ENCODE measurements around the gene EEFSEC. TPM values are rescaled to one million over a fixed set of nuclear protein-coding genes. Genes with fewer than 3 reads are reported as not detected.

Gene EEFSEC
- total RNA-seq, 6 donors from 2014 or later: 14.9 to 38.8 (median 17.9) TPM

GRCh38 chr3:128416578-128417211 lies 263.4 kb downstream of the EEFSEC start:
- ATAC-seq (ENCODE audit: low FRiP score in 2 of 2) (no peak), DNase-seq (peak in 1 of 2 donors; percentile 55)
- Histone ChIP-seq H3K27ac (no peak overlapping the region), H3K9me3 (no peaks in the 10 kb centered on the region), H3K27me3 (no peaks in the 10 kb centered on the region), H3K4me3 (no peak overlapping the region), H3K36me3 (no peaks in the 10 kb centered on the region), H3K4me1 (peaks cover 0 to 7% (median 0%) of the 10 kb centered on the region in 4 donors)
- 84 to 88% methylated on average over 4 to 12 of the region's 12 CpGs for WGBS, 2 donors
- TF ChIP-seq POLR2AphosphoS5 (IDR thresholded peaks at IDR 0.05) (no peak), CTCF (IDR thresholded peaks at IDR 0.05) (no peak), POLR2A (IDR thresholded peaks at IDR 0.05) (no peak), EP300 (IDR thresholded peaks at IDR 0.05) (no peak)

GRCh38 chr3:128418900-128419299 lies 265.6 kb downstream of the EEFSEC start:
- ATAC-seq (ENCODE audit: low FRiP score in 2 of 2): no peak
- Histone ChIP-seq H3K36me3 (no peaks in the 10 kb centered on the region), H3K4me3 (no peak overlapping the region), H3K4me1 (peaks cover 0 to 7% (median 0%) of the 10 kb centered on the region in 4 donors), H3K27me3 (no peaks in the 10 kb centered on the region), H3K27ac (no peak overlapping the region), H3K9me3 (no peaks in the 10 kb centered on the region)
- no peak for TF ChIP-seq CTCF (IDR thresholded peaks at IDR 0.05)
- no peak for TF ChIP-seq POLR2A (IDR thresholded peaks at IDR 0.05)
- no peak for TF ChIP-seq POLR2AphosphoS5 (IDR thresholded peaks at IDR 0.05)
- TF ChIP-seq EP300 (IDR thresholded peaks at IDR 0.05): no peak
- 88 to 92% methylated on average over 2 of the region's 2 CpGs for WGBS, 2 donors
- no peak for DNase-seq

- H3K9me3 ChIP-seq: no peaks in the 10 kb centered on the region
- H3K27ac ChIP-seq: no peak overlapping the region
- H3K4me3 ChIP-seq: no peak overlapping the region
- TF ChIP-seq CTCF (IDR thresholded peaks at IDR 0.05): no peak
- TF ChIP-seq POLR2AphosphoS5 (IDR thresholded peaks at IDR 0.05): no peak
- TF ChIP-seq POLR2A (IDR thresholded peaks at IDR 0.05): no peak
- no peak for TF ChIP-seq EP300 (IDR thresholded peaks at IDR 0.05)
- no peak for DNase-seq
- no peaks in the 10 kb centered on the region for H3K36me3 ChIP-seq
- no peaks in the 10 kb centered on the region for H3K27me3 ChIP-seq
- peaks cover 0 to 7% (median 0%) of the 10 kb centered on the region in 4 donors for H3K4me1 ChIP-seq
- 89 to 98% methylated on average over 4 of the region's 4 CpGs for WGBS, 2 donors
- ATAC-seq (ENCODE audit: low FRiP score in 2 of 2): no peak
Observed at GRCh38 chr3:128419311-128419710, 266.0 kb downstream of the EEFSEC start.

- H3K4me1 ChIP-seq: peaks cover 0 to 7% (median 0%) of the 10 kb centered on the region in 4 donors
- no peak overlapping the region for H3K4me3 ChIP-seq
- no peaks in the 10 kb centered on the region for H3K36me3 ChIP-seq
- peak in 1 of 2 donors; percentile 36 for DNase-seq
- no peak for TF ChIP-seq POLR2AphosphoS5 (IDR thresholded peaks at IDR 0.05)
- TF ChIP-seq EP300 (IDR thresholded peaks at IDR 0.05): no peak
- no peak for TF ChIP-seq CTCF (IDR thresholded peaks at IDR 0.05)
- no peak for TF ChIP-seq POLR2A (IDR thresholded peaks at IDR 0.05)
- H3K27me3 ChIP-seq: no peaks in the 10 kb centered on the region
- 88 to 92% methylated on average over 7 of the region's 7 CpGs for WGBS, 2 donors
- no peak for ATAC-seq (ENCODE audit: low FRiP score in 2 of 2)
- H3K27ac ChIP-seq: no peak overlapping the region
- no peaks in the 10 kb centered on the region for H3K9me3 ChIP-seq
Observed at GRCh38 chr3:128420289-128420688, 267.0 kb downstream of the EEFSEC start.
